M059J (cell line): ENCODE data around the gene RAD52. TPM values are rescaled to one million over a fixed set of nuclear protein-coding genes. Genes with fewer than 3 reads are reported as not detected.

Experiments
- DNase-seq: peaks from one replicate; pipeline ENCODE4 v3.0.0-alpha.2; 2012; ENCODE audit warnings: low read depth
- total RNA-seq: library from RNA; depleted of rRNA; stranded (reverse); fragments of >200 nt; shearing (Covaris generic); gene quantifications from 2 replicates; pipeline ENCODE4 v1.2.3, GENCODE V29; 2014; rRNA removed

The RAD52 gene
- 4.0 and 4.9 TPM in 2 replicates for total RNA-seq

GRCh38 chr12:949453-950191 lies at the start of gene RAD52:
RAD52 (minus strand) TSS chr12:949694; CDS start chr12:933058, 16,636 bp downstream.
- peak; percentile 98 for DNase-seq

- DNase-seq: no peak
These were observed 48.8 kb upstream of the RAD52 start for GRCh38 chr12:998020-998874.

DNA sequence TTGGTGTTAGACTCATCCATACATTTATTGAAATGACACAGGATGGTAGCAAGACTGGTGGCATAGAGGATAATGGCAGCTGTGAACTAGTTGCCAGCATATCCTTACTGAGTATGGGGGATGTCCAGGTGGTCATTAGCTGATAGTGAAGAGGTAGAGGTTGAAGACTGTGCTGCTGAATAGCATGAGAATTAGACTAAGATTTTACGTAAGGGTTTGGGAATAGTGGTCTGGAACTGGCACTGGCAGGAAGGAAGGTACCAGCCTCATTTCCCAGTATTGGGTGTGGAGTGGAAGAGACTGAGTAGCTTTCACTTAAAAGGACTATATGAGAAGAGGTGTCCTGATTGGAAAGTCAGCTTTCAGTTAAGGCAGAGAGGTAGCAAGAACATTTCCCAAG lies 48.0 kb upstream of the RAD52 start:
- no peak for DNase-seq

- no peak for DNase-seq
These were observed 47.4 kb upstream of the RAD52 start for GRCh38 chr12:996881-997280.

DNA sequence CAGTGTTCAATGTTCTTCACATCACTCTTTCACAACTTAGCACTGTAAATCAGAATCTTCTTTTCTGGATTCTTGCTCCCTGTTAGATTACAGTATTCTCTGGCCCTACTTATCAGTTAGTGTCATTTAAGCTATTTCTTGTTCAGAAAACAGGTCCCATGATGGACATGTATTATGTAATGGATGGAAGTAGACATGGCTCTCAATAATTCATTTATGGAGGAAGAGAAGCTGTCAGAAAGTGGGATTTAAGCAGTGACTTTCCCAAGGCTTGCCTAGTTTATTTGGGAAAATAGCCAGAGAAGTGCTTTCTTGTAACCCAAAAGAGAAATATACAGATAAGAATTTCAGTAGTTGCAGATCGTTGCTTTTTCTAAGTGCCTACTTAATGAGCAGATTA lies 43.2 kb upstream of the RAD52 start:
- no peak for DNase-seq

- no peak for DNase-seq
These were observed 42.1 kb upstream of the RAD52 start for GRCh38 chr12:991350-992333.

DNA sequence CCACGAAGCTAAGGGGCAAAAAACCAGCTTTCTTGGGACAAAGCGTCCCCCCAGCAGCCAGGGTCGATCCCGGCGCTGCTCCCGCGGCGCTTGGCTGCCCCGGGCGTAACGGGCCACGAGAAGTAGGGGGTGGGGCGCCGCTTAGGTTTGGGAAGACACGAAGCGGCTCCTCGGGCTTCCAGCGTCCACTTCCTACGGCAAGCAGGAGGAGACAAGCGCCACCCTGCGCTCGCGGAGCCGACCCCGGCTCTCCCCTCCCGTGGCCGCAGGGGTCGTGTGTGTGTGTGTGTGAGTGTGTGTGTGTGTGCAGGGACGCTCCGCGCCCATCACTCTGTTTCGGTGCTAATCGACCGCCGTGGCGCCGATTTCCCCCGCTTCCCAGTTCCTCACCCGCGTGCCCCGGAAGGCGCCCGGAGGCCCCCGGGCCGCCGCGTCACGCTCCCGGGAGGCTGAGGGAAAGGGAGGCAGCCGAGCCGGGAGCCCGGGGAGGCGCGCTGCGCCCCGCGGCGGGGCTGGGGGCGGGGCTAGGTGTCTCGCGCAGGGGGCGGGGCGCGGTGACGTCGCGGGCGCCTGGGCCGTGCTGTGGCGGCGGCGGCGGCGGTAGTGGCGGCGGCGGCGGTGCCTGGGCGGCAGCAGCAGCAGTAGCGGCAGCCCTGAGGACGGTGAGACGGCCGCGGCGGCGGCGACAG lies 41.3 kb upstream of the RAD52 start, which contains the start of gene ERC1:
ERC1 (plus strand) TSS at position 563 of the 689 bp plus-strand sequence. CDS start 36,681 bp downstream, outside the sequence.
- DNase-seq: peak; percentile 78

DNA sequence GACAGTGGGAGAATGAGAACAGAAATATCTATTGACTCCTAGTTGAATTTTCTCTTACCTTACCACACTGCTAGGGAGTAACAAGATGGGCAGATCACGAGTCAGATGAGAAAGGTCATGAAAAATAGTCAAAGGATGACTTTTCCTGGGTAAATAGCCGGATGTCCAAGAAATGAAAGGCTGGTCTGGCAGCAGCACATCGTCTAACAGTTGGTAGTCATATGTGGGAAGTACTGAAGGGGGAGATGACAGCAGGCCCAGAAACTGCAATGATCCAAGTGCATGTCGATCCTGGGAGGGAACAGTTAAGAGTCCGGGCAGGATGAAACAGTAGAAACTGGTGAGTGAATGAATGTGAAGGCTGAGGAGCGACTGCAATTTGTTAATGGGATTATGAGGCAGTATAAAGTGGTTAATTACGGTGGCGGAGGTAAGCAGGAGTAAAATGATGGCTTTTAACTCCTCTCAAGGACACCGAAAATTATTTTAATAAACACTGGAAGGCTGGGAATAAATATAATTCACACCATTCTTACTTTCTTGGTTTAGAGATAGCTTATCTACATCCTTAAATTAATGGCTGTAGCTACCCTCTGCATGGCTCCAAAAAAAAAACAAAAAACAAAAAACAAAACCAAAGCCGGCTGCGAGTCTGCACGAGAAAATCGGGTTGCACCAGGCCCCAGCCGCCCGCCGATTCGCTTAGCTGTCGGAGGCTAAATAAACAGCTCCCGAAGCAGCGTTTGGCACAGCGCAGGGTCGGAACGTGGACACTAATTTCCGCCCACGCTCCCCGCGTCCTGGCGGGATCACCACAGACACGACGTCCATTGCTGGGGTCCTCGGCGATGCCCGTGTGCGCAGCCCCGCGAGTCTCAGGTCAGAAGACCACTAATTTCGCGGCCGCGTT lies 40.5 kb upstream of the RAD52 start:
- peak; percentile 71 for DNase-seq

DNA sequence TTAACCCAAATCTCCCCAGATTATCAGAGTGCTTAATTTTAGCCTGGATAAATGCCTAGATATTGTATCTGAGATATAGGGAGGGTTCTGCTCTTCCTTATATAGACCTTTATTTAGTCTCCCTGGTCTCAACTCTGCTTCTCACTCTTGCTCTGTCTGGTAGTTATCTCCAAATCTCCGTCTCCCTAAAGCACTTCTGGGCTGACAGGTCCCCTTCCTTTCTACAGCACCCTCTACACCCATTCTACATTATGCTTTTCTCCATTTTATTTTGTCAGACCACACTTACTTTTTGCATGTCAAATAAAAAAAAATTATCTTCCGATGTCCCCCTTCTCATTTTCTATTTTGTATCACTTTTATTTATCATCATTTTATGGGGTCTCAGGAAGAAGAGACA lies 39.6 kb upstream of the RAD52 start:
- no peak for DNase-seq

GRCh38 chr12:988646-989045 lies 39.2 kb upstream of the RAD52 start:
- DNase-seq: no peak

- DNase-seq: no peak
These were observed 32.5 kb upstream of the RAD52 start for GRCh38 chr12:981961-982360.

DNA sequence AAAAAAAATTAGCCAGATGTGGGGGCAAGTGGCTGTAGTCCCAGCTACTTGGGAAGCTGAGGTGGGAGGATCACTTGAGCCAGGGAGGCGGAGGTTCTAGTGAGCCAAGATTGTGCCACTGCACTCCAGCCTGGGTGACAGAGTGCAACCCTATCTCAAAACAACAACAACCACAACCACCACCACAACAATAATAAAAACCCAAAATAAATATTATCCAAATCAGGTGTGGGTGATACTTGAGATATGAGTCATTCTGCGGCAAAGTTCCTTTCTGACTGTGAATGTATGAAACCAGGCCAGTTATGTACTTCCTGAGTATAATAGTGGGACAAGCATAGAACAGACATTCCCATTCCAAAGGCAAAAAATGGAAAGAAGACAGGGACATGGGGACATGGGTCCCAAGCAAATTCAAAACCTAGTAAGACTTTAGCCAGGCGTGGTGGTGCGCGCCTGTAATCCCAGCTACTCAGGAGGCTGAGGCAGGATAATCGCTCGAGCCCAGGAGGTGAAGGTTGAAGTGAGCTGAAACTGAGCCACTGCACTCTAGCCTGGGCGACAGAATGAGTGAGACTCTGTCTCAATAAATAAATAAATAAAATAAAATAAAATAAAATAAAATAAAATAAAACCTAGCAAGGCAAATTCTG lies 31.8 kb upstream of the RAD52 start:
- peak; percentile 82 for DNase-seq

DNA sequence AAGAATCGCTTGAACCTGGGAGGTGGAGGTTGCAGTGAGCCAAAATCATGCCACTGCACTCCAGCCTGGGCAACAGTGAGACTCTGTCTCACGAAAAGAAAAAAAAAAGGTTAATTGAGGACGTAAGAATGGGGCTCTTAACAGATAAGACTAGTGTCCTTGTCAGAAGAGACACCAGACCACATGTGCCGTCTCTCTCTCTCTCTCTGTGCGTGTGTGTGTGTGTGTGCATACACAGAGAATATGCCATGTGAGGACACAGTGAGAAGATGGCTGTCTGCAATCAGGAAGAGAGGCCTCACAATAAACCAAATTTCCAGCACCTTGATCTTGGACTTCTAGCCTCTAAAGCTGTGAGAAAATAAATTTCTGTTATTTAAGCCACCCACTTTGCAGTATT lies 29.9 kb upstream of the RAD52 start:
- no peak for DNase-seq

DNA sequence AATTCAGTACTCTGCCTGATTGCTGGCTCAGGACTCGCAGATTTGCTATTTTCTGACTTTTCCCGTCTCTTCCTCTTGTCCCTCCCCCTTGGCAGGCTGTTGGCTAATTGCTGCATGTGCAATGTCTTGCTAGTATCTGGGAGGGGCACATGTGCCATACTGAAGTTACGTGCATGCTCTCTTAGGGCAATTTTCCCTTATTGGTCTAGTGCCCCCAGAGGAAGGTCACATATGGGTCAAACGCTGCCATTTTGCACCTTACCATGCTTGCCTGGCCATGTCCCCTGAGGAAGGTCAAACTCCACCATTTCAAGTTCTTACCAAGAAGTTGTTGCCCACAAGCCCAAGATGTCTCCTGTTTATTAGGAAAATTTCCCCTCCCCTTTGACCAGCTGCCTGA lies 27.7 kb upstream of the RAD52 start:
- no peak for DNase-seq

- no peak for DNase-seq
These were observed 27.1 kb upstream of the RAD52 start for GRCh38 chr12:976644-977043.

DNA sequence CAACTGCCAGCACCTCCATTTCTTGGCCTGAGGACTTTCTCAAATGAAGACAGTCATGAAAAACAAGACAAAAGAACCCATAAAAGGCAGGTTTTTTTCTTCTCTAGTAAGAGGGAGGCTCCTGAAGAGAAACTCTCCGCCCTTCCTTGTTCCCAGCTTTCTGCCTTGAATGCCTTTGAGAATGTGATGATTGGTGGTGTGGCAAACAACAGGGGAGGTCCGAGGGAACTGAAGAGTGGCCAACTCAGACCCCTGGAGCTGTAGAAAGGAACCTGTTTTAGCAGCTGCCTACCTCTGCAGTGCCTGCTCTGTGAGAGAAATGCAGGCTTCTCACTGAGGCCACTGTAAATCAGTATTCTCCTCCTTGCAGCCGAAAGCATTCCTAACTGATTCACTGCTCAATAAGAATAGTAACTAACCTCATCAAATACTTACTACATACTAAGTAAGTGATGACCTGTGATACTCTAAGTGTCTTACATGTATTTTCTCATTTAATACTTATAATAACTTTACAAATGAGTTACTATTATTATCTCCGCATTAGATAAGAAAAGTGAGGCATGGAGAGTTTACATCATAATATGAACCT lies 24.9 kb upstream of the RAD52 start:
- no peak for DNase-seq

DNA sequence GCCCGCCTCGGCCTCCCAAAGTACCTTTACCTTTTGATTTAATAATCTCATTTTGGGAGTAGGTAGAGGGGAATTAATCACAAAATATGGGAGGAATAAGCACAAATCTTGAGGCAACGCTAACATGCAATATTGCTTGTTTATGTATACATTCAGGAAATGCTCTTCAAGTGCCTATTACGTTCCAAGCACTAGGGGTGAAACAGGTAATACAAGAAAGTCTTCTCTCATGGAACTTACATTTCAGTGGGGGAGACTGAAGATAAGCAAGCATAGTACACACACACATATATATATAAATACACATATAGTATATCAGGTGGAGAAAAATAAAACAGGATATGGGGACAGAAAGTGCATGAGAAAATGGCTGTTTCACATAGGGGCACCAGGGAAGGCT lies 22.5 kb upstream of the RAD52 start:
- DNase-seq: no peak

DNA sequence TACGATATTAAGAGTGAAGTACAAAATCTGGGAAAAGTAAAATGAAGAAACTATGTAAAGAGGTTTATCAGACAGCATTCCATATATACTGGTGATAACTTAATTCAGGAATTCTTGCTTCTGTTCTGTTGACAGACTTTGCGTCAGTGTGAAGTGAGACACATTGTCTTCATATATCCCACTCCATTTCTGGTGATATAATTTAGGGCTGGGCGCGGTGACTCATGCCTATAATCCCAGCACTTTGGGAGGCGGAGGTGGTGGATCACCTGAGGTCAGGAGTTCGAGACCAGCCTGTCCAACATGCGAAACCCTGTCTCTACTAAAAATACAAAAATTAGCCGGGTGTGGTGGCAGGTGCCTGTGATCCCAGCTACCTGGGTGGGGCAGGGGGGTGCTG lies 20.3 kb upstream of the RAD52 start:
- DNase-seq: no peak

- no peak for DNase-seq
These were observed 19.1 kb upstream of the RAD52 start for GRCh38 chr12:968545-968944.
